HG02943 (cell line): Measurements from ENCODE around the gene HPSE.
"Not testable (repeated sequence)": the region's sequence is repeated elsewhere in the genome, so short reads cannot be mapped to it uniquely, and the experiment has no call there.

ENCODE experiments used
- ATAC-seq: cut with Tn5 transposase; IDR thresholded peaks from one replicate; pipeline ENCODE4 v1.9.1; 2021; ENCODE audit warnings: mild to moderate bottlenecking, low read depth, moderate library complexity; ENCODE audit not compliant: unreplicated experiment

HPSE gene

DNA sequence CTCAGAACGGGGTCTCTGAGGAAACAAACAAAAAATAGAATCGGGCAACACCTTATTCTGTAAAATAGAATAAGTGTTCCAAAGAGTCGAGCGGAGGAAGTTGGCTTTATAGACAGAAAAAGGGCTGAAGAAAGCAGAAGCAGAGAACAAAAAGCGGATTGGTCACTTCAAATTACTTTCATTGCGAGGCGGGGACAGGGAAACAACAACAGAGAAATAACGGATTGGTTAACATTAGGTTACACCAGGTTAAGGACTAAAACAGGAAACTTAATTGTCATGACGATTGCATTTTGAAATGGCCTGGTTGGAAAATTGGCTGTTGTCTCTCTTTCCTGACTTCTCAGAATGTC lies 49.6 kb downstream of the HPSE start:
- ATAC-seq = peak; percentile 12

DNA sequence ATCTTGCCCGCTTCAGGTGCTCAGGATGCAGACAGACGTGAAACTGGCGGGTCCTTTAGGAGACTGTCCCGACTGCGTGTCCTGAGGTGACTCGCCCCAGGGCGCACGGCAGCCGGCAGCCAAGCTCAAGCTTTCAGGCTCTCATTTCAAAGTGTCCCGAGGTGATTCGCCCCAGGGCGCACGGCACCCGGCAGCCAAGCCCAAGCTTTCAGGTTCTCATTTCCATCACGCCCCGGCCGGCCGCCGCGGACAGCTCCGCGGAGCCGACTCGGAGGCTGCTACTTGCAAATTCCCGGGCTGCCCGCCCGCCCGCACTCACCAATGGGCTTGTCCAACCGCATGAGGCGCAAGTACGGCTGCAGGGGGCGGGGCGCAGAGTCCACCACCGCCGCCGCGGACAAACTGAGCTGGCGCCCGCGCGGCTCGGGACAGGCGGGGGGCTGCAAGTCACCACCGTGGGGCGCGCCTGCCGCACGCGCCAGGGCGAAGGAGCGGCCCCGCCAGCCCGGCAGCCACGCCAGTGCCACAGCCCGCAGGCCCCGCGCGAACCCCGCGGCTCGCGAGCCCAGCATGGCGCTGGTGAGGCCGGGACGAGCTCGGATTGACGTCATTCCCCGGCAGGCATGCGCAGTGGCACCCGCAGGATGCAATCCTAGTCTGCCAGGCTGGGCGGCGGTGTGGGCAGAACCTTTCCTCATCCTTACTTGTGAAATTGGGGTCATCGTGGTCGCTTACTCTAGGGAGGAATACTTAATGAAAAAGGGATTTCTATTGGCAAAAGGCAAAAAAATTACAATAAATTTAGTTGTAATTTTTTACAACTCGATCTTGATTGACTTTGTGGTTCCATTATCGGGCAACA lies 50.2 kb downstream of the HPSE start, which contains the start of gene COQ2:
Gene COQ2 (minus strand): TSS at position 606 of the 862 bp plus-strand sequence. CDS start 34 bp downstream, at position 572.
- ATAC-seq = peak; percentile 85

DNA sequence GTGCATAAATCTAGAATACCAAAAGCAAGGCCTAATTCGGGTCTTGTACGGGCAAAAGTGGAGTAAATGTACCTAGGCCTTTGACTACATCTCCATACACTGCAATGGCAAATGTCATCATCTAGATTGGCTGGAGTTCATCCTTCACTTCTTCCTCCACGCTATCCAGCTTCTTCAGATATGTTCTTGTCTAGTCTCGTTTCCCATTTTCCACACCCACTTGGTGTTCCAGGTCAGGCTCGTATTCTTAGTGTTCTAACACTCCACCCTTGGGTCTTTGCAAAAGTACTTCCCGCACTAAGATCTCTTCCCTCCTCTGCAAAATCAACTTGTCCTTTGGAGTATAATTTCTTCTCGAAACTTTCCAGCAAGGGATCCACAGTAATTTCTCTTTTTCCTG lies 51.5 kb downstream of the HPSE start:
- ATAC-seq = no peak

DNA sequence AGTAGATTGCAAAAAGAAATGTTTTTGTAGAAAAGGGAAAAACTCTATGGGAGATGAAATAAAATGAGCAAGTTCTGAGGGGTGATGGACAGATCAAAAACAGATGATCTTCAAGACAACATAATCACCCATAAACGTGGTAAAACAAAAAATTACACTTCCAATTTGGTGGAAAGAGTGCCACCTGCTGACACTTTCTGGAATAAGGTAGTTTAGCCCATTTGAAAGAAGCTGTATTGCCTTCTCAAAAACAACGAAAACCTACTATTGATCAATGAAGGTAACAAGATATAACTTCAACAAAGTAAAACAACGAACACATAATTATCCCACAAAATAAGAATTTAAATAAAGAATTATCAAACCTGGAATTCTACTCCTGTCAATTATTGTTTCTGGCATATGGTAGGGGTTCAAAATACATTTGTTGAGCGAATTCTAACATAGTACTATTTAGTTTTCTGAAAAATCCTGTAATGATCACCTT lies 52.6 kb downstream of the HPSE start:
- ATAC-seq = no peak

DNA sequence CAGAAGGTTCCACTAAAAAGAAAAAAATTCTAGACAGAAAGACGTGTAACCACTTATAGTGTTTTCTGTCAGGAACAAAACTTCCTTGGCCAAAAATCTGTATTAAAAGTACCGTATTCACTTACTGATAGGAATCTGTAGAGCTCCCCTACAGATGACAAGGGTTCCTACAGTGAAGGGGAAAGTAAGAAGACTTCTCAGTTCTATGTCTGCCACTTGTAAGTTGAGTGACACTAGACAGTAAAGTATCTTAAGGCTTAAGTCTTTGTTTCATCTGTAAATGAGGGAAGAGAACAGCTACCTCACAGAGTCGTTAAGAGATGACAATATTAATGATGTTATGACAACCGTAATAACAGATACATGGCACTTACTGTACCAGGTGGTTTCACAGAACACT lies 53.3 kb downstream of the HPSE start:
- ATAC-seq = no peak

DNA sequence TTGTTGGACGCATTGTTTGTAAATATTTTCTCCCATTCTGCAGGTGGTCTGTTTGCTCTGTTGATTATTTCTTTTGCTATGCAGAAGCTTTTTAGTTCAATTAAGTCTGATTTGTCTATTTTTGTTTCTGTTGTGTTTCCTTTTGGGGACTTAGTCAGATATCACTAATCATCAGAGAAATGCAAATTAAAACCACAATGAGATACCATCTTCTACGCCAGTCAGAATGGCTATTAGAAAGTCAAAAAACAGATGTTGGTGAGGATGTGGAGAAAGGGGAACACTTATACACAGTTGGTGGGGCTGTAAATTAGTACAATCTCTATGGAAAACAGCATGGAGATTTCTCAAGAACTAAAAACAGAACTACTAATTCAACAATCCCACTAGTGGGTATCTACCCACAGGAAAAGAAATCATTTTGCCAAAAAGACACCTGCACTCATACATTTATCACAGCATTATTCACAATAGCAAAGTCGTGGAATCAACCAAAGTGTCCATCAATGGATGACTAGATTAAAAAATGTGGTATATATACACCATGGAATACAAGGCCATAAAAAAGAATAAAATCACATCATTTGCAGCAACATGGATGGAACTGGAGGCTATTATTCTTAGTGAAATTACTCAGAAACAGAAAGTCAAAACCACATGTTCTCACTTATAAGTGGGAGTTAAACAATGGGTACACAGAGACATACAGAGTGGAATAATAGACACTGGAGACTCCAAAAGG lies 58.2 kb downstream of the HPSE start:
- ATAC-seq = no peak

DNA sequence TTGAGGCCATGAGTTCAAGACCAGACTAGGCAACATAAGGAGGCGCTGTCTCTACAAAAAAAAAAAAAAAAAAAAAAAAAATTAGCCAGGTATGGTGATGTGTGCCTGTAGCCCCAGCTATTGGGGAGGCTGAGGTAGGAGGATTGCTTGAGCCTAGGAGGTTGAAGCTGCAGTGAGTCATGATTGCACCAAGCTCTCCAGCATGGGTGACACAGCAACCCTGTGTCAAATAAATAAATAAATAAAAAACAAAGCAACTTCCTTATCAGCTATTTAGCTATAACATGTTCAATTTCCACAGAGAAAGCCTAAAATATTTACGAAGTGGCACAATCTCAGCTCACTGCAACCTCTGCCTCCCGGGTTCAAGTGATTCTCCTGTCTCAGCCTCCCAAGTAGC lies 60.7 kb downstream of the HPSE start:
- not testable (repeated sequence) for ATAC-seq

DNA sequence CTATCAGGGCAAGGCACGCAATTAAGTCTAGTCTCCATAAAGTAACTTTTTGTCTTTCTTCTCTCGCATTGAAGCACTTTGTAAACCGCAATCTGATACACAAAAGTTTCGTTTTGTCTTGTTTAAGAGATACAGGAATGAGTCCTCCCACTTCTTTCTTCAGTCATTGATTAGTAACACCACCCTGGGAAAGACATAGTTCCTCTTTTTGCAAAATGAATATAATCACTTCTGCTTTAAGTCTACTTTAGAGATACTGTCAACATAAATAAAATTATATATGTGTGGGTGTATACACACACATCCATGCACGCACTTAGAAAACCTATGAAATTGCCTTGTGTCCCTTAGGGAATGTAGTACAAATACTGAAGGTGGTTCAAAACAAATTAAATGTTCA lies 61.7 kb downstream of the HPSE start:
- ATAC-seq = peak; percentile 87

DNA sequence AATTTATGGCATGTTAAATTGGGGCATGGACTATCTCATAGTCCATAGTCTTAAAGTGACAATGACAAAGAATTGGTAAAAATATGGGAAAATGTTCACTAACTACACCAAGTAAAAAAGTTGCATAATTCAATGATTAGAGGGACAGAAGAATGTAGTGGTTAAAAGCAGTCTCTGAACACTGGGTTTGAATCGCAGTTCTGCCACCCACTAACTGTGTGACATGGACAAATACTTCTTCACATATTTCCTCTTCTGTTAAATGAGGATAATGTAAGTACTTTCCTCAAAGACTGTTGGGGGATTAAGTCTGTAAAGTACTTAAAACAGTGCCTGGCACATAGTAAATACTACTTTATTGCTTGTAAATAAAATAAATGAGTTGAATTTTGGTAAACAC lies 65.4 kb downstream of the HPSE start:
- ATAC-seq = no peak

DNA sequence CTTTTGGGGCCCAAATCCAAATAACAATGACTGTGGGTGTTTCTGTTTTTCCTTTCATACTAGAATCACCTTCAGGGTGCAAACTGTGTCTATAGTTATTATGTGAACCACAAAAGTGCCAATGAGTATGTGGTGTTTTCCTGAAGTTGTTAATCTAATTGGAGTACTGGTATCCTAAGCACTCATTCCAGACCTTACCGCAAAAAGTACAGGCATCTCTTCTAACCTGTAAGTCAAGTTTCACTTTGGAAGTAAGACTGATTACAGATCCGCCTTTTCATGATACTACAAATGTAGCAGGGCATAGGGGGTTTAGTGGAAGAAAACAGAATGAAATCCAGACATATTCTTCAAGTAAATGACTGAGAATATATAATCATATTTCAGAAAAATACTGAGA lies 66.2 kb downstream of the HPSE start:
- ATAC-seq = no peak

DNA sequence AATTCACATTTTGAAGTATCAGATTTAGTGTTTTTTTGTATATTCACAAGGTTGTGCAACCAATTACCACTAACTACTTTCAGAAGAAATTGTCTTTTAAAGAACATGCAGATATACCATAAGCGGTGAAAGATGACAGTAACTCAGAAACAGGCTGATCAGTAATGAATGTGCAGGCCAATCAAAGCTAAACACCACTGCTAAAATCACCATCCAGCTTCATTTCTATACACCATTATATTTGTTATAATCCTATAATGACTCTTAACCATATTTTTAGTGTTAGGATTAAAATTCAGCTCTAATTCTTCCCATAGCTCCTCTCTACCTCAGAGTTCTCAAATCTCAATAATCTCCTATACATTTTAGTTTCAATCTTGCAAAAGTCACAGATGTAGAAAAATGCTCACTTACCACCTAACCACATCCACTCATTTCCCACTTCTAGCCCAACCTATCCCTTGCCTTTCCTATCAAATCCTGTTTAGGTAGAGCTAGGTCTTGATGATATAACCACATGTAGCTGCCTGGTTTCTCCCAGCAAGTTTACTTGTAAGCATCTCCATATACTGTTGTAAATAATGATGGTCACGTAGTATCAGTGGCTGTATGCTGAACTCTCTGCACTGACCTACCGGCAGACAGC lies 66.7 kb downstream of the HPSE start:
- no peak for ATAC-seq

DNA sequence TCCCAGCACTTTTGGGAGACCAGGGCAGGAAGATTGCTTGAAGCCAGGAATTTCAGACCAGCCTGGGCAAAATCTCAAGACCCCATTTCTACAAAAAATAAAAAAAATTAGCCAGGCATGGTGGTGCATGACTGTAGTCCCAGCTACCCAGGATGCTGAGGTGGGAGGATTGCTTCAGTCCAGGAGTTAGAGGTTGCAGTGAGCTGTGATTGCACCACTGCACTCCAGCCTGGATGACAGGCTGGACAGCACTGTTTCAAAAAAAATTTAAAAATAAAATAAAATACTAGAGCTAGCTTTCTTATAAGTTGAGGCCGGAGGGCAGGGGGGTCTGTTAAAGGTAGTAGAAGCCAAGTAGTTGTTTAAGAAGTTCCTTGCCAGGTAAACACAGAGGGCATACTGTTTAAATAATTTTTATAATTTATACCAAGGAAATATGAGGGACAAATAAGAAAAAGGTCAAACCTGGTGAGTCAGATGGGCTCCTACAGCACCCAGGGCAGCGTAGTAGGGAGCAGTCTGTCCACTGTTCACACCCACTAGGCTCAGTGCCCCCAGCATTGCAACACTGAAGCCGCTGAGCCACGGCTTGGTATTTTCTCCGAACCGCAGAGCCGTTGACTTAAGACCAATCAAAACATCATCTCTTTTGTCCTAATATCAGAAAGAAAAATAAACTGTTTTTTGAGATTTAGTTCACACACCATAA lies 67.4 kb downstream of the HPSE start:
- no peak for ATAC-seq

DNA sequence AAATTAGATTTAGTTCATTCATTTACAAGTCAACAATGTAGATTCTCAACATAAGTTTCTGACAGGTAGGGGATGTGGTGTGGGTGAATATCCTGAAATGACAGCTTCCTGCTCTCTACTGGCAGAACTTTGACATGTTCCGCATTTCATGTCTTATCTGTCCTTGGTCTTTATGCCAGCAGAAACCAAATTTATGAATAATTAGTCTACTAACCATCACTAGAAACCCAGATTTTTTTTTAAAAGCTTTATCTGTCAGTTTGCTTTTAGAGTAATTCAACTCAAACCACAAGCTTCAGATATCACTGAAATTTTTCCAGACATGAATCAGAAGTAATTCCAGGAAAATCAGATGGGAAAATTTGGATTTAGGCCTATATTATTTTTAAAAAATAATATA lies 68.0 kb downstream of the HPSE start:
- ATAC-seq = no peak

DNA sequence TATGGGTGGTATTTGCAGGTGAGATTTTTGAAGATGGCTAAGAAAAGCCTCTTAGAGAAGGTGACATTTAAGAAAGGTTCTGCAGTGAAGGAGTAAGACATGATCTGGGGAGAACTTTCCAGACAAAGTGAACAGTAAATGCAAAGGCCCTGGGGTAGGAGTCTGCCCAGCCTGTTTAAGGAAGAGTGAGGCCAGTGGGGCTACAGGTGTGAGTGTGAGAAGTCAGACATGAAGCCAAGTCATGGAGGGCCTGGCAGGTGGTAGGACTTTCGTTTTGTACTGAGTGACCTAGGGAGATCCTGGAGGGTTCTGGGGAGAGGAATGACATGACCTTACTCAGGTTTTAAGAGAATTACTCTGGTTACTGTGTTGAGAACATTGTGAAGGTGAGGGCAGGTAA lies 71.5 kb downstream of the HPSE start:
- ATAC-seq = no peak

DNA sequence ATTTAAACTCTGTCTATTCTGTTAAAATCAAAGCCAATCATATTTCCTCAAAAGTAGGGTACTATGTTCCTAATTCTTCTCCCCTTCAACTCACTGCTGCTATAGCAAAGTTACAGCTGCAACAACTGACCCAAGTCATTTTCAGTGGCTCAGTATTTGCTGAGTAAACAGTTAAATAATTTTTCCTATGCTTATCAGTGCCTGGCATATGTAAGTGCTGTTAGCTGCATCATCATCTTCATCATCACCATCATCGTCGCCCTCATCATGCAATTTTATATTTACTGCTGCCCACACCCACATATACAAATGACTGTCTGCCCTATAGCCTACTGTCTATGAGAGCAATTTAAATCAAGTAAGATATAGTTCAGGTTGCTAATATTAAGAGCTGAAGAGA lies 72.0 kb downstream of the HPSE start:
- ATAC-seq = no peak

DNA sequence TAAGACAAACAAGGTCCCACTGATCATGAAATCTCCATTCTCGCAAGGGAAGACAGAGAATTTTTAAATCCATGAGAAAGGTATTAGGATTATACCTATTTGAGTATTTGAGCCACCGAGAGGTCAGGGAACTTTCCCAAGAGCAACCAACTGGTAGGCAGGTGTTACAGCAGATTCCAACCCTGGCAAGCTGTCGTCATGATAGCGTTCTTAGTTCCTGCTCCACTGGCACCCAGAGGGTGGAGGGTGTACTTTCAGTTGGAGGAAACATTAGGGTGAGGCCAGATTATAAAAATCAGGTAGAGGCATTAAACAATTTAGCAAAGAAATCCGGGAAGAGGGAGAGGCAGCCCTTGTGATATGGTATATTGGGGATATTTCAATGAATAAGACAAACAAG lies 73.3 kb downstream of the HPSE start:
- ATAC-seq = no peak

DNA sequence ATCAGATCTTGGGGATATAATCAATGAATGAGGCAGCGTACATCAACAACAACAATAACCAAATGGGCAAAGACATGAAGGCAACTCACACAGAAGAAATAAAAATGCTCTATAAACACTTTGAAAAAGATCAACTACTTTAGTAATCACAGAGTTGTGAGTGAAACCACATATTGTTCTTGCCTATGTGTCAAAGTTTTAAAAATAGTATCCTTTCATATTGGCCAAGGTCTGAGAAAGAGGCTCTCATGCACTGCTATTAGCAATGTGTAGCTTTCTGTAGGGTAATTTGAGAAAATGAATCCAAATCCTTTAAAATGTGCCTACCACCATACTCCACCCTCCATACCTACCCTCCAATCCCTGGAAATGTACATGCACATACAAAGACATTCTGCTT lies 75.1 kb downstream of the HPSE start:
- no peak for ATAC-seq

DNA sequence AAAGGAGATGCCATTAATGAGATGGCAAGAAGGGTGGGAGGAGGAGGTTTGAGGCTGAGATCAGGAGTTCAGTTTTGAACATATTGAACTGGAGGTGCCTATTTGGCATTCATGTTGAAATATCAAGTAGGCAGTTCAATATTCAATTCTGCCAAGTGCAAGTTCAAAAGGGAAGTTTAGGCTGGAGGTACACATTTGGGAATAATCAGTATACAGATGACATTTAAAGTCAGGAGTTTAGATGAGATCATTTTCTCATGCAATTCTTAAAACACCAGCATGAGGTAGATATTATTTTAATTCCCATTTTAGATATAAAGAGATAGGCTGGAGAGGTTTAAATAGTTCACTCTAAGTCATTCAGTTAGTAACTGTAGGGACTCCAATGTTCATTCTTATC lies 76.2 kb downstream of the HPSE start:
- no peak for ATAC-seq

DNA sequence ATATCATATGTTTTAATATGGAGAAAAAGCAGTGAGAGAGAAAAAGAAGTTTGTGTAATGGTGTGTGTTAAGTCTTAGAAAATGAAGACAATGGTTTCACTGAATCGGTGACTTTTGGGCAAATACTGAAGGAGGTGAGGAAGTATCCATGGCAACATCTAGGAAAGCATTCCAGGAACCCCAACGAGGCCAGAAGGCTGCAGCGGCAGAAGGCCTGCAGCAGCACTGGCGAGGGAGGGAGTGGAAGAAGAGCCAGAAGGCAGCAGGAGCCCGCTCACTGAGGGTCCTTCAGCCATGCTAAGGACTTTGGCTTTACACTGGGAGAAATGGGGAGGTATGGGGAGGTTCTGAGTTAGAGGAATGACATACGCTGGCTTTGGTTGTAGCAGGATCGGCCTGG lies 76.8 kb downstream of the HPSE start:
- no peak for ATAC-seq

DNA sequence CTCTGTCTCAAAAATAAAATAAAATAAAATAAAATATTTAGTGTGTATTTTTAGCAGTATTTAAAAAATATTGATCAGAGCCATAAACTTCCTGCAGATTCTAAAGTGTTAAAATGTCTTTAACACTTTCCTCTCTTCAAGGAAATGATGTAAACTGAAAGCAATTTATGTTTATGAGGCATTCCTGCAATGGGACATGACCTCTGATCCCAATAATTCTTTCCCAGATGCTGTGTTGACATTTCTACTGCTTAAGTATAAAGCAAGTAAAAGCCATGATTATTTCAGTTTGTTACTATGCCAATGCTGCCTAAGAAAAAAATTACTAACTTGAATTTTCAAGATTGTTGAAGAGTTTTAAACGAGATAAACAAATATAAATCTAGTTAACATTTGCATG lies 79.1 kb downstream of the HPSE start:
- no peak for ATAC-seq
